PC-3 (cell line): ENCODE results near the gene GDF11.

ENCODE experiments used
- EZH2phosphoT487 ChIP-seq: fragments of 300-600 bp; sonication (generic); IDR thresholded peaks from 2 replicates; pipeline ENCODE4 v1.6.1; 2018; ENCODE audit warnings: mild to moderate bottlenecking, antibody characterized with exemption, low read length, borderline replicate concordance
- TF ChIP-seq, protein P1 (sequence below): fragments of 300-600 bp; sonication (generic); conservative IDR thresholded peaks from 2 replicates; pipeline ENCODE4 v1.5.1; 2017; ENCODE audit warnings: antibody characterized with exemption, low read depth, mild to moderate bottlenecking, low read length

DNA sequence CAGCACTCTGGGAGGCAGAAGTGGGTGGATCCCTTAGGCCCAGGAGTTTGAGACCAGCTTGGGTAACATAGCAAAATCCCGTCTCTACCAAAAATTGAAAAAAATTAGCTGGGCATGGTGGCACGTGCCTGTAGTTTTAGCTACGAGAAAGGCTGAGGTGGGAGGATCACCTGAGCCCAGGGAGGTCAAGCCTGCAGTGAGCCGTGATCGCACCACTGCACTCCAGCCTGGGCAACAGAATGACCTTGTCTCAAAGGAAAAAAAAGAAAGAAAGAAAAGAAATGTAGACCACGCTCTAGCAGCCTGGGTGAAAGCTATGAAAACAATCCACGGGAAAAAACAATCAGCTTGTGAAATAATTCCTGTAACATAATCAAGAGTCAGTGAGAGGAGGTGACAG lies 45.6 kb downstream of the GDF11 start:
- TF ChIP-seq, protein P1, sequence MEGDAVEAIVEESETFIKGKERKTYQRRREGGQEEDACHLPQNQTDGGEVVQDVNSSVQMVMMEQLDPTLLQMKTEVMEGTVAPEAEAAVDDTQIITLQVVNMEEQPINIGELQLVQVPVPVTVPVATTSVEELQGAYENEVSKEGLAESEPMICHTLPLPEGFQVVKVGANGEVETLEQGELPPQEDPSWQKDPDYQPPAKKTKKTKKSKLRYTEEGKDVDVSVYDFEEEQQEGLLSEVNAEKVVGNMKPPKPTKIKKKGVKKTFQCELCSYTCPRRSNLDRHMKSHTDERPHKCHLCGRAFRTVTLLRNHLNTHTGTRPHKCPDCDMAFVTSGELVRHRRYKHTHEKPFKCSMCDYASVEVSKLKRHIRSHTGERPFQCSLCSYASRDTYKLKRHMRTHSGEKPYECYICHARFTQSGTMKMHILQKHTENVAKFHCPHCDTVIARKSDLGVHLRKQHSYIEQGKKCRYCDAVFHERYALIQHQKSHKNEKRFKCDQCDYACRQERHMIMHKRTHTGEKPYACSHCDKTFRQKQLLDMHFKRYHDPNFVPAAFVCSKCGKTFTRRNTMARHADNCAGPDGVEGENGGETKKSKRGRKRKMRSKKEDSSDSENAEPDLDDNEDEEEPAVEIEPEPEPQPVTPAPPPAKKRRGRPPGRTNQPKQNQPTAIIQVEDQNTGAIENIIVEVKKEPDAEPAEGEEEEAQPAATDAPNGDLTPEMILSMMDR: no peak
- no peak for TF ChIP-seq EZH2phosphoT487
